ENCODE results near the gene LCTL.

DNA sequence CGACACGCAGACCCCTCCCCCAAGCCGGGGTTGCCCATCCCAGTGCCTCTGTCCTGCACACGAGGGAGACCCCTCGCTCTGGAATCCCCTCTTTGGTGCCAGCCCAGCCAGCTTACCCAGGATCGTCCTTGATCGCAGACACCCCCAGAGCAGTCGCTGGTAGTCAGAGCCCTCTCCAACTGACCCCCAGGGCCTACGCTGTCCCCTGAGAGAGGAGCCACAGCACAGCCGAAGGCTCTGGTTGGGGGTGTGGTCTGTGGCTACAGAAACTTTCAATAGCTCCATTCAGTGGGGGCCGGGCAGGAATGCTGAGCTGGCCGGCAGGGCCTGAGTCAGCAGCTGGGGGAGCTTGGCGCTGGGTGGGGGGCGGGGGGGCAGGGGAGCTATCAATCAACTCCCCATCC lies at the start of gene LCTL:
- TF ChIP-seq YY1 (IDR thresholded peaks at IDR 0.05; ENCODE audit: low read depth, low read length) (no peak), RBBP5 (conservative IDR thresholded peaks at IDR 0.05) (no peak), POLR2AphosphoS5 (IDR thresholded peaks at IDR 0.05; ENCODE audit: low read length) (no peak), RAD21 (IDR thresholded peaks at IDR 0.05; ENCODE audit: insufficient read depth, low read depth, low read length) (no peak), ESRRA (IDR thresholded peaks at IDR 0.05; ENCODE audit: low read length) (no peak)
- TF ChIP-seq, protein P1, sequence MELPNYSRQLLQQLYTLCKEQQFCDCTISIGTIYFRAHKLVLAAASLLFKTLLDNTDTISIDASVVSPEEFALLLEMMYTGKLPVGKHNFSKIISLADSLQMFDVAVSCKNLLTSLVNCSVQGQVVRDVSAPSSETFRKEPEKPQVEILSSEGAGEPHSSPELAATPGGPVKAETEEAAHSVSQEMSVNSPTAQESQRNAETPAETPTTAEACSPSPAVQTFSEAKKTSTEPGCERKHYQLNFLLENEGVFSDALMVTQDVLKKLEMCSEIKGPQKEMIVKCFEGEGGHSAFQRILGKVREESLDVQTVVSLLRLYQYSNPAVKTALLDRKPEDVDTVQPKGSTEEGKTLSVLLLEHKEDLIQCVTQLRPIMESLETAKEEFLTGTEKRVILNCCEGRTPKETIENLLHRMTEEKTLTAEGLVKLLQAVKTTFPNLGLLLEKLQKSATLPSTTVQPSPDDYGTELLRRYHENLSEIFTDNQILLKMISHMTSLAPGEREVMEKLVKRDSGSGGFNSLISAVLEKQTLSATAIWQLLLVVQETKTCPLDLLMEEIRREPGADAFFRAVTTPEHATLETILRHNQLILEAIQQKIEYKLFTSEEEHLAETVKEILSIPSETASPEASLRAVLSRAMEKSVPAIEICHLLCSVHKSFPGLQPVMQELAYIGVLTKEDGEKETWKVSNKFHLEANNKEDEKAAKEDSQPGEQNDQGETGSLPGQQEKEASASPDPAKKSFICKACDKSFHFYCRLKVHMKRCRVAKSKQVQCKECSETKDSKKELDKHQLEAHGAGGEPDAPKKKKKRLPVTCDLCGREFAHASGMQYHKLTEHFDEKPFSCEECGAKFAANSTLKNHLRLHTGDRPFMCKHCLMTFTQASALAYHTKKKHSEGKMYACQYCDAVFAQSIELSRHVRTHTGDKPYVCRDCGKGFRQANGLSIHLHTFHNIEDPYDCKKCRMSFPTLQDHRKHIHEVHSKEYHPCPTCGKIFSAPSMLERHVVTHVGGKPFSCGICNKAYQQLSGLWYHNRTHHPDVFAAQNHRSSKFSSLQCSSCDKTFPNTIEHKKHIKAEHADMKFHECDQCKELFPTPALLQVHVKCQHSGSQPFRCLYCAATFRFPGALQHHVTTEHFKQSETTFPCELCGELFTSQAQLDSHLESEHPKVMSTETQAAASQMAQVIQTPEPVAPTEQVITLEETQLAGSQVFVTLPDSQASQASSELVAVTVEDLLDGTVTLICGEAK (IDR thresholded peaks at IDR 0.05; ENCODE audit: borderline replicate concordance) = no peak

Data from GM12878 (cell line).